Stimulated activated CD8-positive, alpha-beta memory T cell treated with anti-CD3 and anti-CD28 coated beads, Interleukin-7, amount 100 ng/mL, for 24 hours (primary cell): Measurements from ENCODE around the gene LYZL4.
A peak's percentile ranks its signal among the peaks of the same experiment; 100 is the strongest.

ENCODE experiments used
- DNase-seq: peaks from one replicate; pipeline ENCODE4 v3.0.0-alpha.2; 2020; ENCODE audit warnings: low read depth

The LYZL4 gene

DNA sequence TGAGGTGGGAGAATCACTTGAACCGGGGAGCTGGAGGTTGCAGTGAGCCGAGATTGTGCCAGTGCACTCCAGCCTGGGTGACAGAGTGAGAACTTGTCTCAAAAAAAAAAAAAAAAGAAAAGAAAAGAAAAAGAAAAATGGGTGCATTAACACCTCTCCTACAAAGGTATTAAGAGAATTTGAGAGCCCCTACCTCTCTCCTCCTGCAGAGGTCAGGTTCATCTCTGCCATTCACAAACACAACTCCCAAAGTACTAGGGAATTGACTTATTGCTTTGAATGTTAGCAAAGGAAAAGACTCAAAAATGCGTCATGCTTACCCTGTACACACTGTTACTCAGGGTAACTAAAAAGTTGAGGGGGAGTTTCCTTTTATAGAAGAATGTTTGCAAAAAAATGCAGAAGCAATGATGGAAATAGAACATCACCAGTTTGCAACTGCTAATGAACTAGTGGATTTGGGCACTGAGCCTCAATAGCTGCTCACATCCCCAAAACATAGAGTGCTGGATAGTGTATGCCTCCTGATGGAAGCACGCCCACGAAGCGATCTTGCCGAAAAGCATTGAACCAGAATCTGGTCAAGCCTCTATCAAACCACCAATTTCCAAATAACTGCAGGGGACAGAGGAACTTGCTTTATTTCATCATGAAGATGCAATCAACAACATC lies 15.5 kb upstream of the LYZL4 start:
- DNase-seq, result no peak

DNA sequence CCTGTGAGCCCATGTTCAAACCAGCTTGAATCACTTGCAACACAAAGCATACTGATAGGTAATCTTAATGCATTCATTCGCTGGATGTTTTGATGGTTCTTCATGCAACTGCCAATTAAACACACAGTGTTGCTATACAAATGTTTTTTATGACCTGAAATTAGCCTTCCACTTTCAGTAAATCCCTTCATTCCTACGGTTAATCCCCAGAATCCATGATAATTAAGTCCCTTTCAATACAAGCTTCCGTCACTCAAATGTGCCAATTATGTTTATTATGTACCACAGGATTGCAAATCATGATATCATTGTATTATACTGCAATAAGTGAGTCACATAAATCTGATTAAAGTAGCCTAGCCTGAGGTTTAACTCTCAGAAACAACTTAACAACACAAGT lies 14.5 kb upstream of the LYZL4 start:
- DNase-seq, result no peak

DNA sequence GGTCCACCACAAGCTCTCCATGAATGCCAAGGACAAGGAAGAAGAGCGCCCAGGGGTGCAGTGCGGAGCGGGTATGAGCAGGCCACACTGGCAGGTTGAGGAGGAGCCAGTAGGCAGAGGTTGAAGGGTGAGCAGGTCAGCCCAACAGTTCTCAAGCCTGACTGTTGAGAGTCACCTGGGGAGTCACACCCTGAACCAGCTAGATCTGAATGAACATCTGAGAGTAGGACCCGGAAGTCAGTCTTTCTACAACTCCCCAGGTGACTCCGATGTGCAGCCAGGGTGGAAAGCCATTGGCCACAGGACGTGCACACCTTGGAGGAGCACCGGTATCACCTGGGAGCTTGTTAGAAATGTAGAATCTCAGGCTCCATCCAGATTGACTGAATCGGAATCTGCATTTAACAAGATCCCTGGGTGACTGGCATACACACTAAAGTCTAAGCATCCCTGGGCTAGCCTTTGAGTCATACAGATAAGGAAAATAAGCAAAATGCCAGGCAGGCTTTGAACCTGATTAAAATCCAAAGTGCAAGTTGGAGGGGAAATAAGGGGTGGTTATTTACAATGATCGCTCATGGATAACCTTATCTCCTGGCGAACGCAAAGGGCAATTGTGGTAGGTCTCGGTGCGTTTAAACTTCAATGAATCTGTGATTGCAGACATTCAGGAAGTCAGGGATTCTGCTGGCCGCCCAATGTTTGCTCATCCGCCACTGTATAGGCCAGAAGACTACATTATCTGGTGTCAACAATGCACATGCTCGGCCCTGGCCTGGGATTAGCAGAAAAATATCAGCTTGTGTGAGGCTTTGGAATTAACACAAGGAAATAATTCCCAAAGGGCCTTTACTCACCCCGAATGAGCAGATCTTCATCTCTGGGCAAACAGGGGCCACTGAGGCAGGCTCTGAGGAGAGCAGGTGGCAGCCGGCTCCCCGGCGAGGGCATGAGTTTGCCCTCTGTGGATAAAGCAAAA lies 11.7 kb upstream of the LYZL4 start:
- no peak for DNase-seq

DNA sequence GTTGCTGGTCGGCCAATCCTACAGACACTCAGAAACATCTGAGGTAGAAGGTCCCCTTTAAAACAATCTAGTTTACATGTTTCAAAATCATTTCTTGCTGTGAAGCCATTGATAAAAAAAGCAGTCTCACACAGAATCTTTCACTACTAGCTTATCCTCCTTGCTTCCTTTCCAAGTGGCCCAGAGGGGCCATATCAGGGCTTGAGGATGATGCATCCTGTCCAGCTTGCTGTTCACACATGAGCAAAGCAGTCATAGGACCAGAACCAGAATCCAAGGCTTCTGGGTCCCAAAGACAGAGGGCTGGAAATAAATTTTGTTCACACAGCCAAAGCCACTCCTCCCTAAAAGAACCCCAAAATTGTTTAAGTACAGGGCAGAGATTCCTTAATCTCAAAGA lies 9.2 kb upstream of the LYZL4 start:
- DNase-seq, result no peak

DNA sequence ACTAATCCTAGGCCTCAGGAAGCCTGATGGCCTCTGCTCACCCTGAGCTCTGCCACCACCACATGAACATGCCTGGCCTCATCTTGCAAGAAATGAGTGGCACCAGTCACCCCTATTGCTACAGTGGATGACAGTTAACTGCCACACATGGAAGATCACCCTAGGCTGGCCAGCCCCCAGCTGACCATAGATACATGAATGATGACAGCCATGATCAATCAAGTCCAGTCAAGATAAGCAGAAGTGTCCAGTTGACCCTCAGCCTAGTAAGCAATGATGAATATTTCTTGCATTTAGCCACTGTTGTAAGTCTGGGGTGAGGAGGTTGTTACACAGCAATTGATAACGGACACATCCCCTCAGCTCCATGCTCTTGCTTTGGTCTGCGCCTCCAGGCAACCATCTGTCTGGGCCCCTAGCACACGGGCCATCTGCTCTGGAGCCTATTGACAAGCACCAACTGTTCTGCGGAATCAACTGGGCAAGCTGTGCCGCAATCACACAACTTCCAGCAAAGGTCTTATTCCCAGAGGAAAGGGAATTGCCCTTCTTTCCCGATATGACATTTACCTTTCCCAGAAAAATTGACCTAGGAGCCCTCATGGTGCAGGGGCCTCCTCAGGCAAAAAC lies 2.2 kb upstream of the LYZL4 start:
- DNase-seq, result no peak

DNA sequence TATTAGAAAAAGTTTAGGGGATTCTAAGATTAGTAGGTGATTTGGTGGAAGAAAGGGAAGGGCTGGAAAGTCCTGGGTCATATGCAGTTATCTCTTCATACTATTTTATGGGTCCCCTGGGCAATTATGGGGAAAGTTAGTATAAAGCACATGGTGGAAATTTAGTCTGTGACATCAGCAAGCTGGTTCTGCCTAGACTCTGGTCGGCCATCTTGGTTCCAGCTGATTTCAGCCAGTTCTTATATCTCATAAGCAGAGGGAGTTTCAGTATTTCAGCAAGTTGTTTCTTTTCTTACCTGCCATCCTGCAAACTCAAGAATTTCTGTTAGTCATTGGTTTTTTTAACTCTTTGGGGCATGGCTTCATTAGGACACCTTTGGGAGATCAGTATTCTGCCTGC lies 1.0 kb upstream of the LYZL4 start:
- DNase-seq, result no peak

DNA sequence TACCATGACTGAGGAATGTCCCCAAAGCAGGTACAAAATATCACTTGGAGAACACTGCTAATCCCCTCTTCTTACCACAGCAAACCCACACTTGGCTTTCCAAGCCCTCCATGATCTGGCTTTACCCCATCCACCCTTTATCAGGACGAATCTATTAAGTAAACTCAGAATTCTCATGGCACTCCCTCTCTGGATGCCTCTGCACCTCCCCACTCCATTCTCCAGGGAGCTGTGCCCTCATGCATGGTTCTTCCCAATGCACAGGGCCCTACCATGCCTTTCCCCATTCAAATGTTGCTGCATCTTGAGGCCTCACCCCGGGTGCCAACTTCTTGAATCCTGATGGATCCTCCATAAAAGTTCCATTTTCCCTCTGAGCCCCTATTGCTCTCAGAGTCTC lies 2.3 kb downstream of the LYZL4 start:
- no peak for DNase-seq

DNA sequence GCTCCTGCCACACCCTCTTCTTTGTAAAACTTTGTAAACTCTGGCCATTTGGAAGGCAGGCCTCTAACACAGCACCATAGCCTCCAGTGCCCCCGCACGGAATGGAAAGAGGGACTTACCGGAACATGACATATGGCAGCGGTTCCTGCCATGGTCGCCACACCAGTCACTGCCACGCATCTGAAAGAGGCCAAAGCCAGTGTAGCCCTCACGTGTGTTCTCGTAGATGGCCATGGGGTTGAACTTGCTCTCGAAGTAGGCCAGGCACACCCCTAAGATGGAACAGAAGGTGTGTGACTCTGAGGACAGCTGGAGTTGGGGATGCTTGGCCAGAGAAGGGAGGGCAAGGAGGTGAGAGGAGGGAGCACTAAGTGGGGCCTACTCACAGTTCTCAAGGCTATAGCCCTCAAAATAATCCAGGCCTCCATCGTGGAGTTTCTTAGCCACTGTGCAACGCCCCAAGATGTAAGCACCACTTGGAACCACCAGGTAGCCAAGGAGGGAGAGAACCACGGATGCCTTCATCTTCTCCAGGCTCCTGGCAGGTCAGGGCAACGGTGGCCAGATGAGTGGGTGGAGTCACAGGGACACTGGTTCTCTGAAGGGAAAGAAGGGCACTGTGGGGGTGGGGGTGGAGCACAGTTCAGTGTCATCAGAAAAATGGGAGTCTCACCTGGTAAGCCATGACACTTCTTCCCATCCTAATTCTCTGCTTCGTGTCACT lies 3.5 kb downstream of the LYZL4 start:
- no peak for DNase-seq

DNA sequence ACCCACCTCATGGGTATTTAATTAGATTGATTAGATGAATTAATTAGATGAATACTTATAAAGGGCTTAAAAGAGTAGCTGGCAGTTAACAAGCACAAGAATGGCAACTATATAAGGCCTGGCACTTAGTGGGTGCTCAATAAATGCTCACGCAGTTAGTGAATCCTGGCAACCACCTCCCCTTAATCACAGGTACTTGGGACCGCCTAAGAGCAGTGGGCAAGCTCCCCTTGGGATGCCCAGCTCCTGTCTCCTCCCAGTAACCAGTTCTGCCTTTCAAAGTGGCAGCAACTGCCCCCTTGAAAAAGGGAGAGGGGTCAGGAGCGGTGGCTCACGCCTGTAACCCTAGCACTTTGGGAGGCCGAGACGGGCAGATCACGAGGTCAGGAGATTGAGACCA lies 4.6 kb downstream of the LYZL4 start:
- DNase-seq, result no peak

DNA sequence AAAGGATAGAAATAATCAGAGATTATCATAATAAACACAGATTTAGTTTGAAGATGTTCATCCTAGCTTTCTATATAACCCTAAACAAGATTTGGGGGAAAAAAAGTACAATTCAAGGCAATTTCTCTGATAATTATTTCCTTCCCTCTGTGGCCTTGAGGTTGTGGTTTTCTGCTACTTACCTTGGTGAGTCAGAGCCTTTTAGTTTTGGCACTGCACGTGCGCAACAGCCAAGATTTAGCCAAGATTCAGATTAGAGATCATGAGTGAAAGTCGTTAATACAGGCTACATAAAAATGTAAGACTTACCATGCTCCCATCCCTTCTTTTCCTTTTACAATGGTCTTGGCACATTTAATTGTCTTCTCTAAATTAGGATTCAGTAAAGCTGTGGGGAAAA lies 6.7 kb downstream of the LYZL4 start:
- DNase-seq, result no peak

DNA sequence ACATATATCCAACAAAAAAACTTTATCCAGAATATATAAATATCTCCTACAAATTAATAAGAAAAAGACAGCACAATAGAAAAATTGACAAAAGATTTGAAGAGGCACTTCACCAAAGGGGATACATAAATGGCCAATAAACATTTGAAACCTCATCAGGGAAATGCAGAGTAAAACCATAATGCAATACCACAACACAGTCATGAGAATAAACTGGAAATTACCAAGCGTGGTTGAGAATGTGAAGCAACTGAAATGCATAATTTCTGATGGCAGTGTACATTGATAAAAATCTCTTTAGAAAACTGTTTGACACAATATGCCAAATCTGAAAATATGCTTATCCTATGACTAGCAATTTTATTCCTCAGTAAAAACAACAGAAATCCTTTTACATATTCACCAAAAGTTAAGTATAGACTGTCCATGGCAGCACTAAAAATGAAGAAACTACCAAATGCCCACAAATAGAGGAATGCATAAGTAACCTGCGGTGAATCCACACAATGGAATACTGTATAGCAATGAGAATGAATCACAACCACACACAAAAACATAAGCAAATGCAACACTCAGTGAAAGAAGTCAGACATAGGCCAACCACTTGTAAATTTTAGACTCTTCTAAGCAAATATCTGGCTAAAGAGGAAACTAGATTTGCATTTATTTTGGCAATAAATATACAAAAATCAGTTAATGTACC lies 7.9 kb downstream of the LYZL4 start:
- DNase-seq, result no peak

DNA sequence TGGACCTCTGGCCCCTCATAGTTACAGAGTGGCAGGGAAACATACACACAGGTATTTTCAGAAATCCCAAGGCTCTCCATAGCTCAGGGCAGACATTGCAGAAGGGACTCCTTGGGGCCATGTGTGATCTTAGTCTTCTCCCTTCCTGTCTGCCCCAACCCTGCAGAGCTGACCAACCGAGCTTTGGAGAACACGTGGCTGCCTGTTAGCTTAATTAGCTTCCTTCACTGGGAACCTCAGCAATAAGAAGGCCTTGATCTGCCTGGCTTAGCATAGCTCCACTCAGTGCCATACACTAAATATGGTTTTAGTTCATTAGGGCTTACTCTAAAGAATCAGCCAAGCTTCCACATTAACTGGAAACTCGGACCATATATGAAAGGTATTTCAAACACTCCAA lies 12.3 kb downstream of the LYZL4 start:
- no peak for DNase-seq

DNA sequence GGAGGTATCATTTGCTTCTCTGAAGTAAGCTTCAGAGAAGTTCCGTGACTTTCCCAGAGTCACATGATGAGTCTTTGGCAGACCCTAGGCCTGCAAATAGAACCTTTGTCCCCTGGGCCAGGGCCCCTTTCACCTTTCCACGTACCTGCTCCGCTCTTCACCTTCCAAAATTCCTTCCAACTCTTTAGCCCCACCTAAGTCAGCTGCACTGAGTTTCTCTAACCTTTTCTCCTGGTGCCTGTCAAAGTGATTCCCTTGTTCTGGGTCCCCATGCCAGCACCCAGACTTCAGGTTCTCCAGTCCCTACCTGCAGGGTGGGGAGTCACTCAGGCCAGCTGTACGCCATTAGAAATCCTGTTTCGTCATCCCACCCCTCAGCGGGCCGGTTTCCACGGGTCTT lies 12.8 kb downstream of the LYZL4 start:
- DNase-seq, result no peak

DNA sequence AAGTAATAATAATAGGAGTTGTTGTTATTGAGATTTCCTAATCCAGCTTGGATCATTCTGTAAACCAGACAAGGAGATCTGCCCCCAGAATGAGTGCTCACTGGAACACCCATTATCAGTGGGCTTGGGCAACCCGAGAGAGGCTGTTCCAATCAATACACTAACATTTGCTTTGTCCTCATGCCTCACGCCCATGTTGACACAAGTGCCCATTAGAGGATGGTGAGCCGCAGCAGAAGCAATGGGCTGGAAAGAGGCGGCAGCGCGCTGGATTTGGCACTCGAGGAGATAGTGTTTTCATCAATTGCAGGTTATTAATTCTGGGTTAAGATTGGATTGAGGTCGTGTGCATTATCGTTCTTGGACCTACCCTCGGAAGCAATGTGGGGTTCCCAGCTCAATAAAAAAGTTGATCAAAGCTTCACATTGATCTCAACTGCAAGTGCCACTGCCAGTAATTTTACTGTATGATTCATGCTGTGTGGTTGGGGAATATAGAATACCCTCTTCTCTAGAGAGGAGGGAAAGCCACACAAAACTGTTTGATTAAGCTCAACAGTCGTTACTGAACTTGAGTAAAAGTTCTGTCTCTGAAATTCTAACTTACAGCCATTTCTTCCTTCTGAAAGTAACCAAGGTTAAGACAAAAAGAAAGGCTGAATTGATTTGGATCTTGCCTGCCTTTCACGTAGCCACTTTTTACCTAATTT lies 15.7 kb downstream of the LYZL4 start:
- no peak for DNase-seq

DNA sequence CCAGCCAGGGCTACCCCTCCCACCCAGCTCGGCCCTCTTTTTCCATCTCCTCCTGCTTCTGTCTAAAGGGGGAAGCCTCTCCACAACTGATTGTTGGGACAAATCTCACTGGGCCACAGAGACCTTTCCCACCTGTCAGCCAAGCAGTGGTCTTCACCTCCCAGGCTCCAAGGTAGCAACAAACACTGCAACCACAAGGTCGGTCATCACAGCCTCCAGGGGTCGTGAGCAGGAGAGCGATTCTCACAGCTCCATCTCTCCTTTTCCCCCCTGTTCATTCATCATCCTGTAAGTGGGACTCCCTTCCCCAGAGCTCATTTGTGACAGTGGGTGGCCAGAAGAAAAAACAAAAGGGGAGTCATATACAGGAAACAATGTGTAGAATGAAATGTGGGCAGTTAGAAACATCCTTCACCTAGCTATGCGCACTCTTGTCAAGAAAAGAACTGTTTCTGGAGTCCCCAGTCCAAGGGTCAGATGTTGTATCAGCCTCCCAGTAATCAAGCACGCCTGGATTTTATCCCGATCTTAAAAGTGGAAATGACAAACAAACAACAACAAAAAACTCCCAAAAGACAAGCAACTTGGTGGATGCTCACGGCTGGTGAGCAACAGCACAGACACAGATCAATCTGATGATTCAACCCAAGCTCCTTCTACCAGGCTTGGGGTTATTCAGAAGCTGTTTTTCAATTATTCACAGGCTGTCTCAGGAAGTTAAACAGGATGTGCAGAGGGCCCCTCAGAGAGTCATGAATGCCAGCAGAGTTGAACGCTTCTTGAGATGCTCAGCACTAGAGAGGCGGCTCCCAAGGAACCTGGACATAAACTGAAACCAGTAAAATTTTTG lies 22.4 kb downstream of the LYZL4 start:
- DNase-seq, result no peak

DNA sequence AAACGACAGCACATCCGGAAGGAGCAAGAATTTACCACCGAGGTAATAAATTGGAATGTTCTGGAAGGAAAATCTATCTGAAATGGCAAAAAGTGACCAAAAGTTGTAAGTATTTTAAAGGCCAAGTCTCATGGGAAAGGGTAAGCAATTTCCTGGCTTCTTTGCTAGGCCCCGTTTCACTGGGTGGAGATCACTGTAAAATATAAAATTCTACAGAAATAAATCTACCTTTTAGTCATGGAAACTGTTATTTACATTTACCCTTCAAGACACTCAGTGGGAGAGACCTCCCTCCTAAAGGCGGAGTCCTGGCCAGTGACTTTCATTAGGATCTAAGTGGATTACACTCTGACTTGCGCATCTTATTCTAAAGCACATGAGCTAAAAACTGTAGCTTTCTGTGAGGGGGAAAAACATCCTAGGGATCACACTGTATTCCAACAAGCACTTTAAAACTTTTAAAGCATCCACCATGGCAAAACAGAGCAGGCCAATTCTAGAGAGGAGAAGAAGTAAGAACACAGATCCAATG lies 28.8 kb downstream of the LYZL4 start:
- DNase-seq, result no peak

DNA sequence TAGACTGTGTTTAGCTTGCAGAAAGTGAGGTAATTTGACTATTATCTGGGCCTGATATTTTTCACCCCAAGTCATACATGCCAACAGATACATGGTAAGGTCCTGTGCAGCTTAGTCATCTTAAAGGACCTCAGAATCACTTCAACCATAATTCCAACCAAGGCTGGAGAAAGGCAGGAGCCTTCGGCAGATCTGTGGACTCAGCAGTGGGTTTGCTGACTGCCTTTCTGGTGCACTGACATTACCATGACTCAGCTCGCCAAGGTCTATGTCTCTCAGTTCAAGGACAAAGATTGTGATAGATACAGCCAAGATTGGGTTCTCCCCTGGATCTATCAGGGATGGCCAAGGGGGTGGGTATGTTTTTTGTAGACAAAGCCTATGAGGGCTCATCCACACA lies 32.7 kb downstream of the LYZL4 start:
- DNase-seq, result no peak

DNA sequence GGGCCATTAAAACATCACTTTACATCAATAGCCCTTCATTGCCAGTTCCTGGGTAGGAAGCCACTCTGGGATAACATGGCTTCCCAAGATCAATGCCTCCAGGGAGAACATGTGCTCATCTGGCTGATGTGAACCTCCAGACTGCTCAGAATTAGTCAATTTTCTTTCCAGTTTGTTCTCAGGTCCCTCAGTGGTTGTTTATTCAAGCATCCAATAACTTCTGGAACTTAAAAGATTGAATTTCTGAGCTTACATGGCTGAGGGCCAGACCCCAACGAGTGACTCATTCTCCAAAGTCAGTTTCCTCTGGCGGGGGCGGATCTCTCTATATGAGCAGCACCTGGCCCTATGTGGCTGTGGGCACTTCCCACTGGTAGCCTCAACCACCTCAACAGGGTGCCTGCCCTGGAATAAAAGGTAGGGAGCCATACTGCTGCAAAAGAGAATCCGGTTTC lies 34.0 kb downstream of the LYZL4 start:
- DNase-seq, result peak; percentile 9

DNA sequence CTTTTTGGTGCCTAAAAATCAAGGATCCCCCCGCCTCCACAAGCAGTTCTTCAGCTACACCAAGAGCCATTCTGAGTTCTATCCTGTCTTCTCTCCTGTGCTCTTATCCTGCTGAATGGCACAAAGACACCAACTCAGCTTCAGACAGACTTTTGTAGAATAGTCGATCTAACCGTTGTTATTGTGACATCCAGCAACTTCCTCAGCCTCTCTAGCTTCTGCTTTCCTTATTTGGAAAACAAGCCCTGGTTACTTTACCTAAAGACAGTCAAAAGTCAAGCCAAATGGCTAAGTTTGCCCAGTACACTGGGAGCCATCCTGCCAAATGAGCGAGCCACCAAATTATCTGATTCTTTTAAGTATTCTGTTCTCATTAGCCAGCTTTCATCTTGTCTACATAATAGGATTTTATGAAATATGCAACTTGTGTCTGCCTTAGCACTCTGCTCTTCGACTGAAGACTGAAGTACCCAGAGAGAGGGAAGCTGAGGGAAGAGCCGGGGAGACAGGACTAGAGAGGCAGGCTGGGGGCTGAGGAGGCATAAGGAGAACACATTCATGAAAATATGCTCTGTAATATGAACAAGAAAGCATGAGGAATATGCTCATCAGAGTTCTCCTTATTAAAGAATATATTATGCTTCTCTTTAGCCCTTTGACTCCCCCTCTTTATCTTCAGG lies 35.1 kb downstream of the LYZL4 start:
- DNase-seq, result no peak
